HEK293T (cell line): Measurements from ENCODE around the gene KCNQ5.

Source experiments
- ARNT ChIP-seq: fragments of 450-650 bp; IDR thresholded peaks from 2 replicates; pipeline ENCODE4 v1.6.1; 2017; ENCODE audit warnings: mild to moderate bottlenecking
- FOXK2 ChIP-seq: fragments of 450-650 bp; IDR thresholded peaks from 2 replicates; pipeline ENCODE4 v1.6.1; 2016; ENCODE audit warnings: mild to moderate bottlenecking
- HDGF ChIP-seq: fragments of 450-650 bp; IDR thresholded peaks from 2 replicates; pipeline ENCODE4 v1.6.1; 2017; ENCODE audit warnings: antibody characterized with exemption, borderline replicate concordance
- NFRKB ChIP-seq: fragments of 450-650 bp; IDR thresholded peaks from 2 replicates; pipeline ENCODE4 v1.6.1; 2016; ENCODE audit warnings: mild to moderate bottlenecking, moderate library complexity
- PKNOX1 ChIP-seq: fragments of 450-650 bp; IDR thresholded peaks from 2 replicates; pipeline ENCODE4 v1.6.1; 2016
- SUZ12 ChIP-seq: fragments of 450-650 bp; IDR thresholded peaks from 2 replicates; pipeline ENCODE4 v1.6.1; 2016; ENCODE audit warnings: mild to moderate bottlenecking

- TF ChIP-seq NFRKB = no peak
- no peak for TF ChIP-seq PKNOX1
- no peak for TF ChIP-seq SUZ12
- TF ChIP-seq ARNT = no peak
- no peak for TF ChIP-seq FOXK2
- TF ChIP-seq HDGF = no peak
Measured at GRCh38 chr6:72704979-72705378, 83.1 kb downstream of the KCNQ5 start.
